ENCODE results near the gene STK24. TPM values are rescaled to one million over a fixed set of nuclear protein-coding genes. Genes with fewer than 3 reads are reported as not detected.

The STK24 gene
- total RNA-seq, 1 experiment from 2014 or later = 51.2 TPM

DNA sequence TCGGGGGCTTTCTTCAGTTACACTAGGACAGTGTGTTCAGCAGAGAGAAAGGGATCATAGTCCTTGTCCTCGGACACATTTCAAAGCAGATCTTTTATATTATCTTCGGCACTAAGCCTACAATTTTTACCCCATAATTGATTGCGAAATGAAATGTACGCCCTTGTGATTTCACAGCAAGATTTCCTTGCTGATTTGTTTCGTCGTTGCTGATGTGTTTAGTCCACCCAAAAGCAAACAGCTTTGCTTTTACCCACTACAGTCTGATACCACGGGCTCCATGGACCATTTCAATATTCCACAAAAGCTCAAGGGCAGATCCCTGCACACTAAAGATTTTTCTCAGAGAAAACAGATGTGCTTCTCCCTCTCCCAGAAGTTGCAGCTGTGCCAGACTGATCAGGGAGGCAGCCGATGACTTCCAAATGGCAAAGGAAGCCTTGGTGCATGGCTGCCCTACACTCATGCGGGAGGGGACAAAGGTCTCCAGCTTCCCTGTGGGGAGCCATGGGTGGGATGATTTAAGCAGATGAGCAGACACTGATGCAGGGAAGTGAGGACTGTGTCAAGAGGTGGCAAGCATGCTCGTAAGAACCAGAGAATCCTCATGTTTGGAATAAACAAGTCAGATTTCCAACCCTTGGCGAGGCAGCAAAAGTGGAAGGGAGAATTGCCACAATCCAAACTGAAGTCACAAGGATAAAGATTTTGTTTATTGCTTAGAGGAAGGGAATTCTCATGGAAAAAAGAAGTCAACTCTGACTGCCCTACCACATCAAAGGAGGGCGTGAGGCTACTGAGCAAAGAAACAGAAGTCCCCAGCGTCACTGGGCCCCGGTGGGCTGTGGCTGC, 81.1 kb downstream of the STK24 start:
- no peaks in the 10 kb centered on the region for H3K36me3 Mint-ChIP-seq (ENCODE audit: insufficient read depth, unreplicated experiment)
- CTCF ChIA-PET = no interaction called here
- intact Hi-C loops (cut with micrococcal nuclease; ENCODE audit: unreplicated experiment) = no loop called here
- no peak overlapping the region for H3K4me3 Mint-ChIP-seq (ENCODE audit: low read depth, unreplicated experiment)
- H3K27ac Mint-ChIP-seq (ENCODE audit: unreplicated experiment) = no peak overlapping the region
- no TSS peak for BruUV-seq (replicated peaks)
- peaks cover 8% of the 10 kb centered on the region for H3K4me1 Mint-ChIP-seq (ENCODE audit: low read depth, unreplicated experiment)
- no peaks in the 10 kb centered on the region for H3K27me3 Mint-ChIP-seq (ENCODE audit: unreplicated experiment)
- no peak for DNase-seq
- TF ChIP-seq, protein P1, sequence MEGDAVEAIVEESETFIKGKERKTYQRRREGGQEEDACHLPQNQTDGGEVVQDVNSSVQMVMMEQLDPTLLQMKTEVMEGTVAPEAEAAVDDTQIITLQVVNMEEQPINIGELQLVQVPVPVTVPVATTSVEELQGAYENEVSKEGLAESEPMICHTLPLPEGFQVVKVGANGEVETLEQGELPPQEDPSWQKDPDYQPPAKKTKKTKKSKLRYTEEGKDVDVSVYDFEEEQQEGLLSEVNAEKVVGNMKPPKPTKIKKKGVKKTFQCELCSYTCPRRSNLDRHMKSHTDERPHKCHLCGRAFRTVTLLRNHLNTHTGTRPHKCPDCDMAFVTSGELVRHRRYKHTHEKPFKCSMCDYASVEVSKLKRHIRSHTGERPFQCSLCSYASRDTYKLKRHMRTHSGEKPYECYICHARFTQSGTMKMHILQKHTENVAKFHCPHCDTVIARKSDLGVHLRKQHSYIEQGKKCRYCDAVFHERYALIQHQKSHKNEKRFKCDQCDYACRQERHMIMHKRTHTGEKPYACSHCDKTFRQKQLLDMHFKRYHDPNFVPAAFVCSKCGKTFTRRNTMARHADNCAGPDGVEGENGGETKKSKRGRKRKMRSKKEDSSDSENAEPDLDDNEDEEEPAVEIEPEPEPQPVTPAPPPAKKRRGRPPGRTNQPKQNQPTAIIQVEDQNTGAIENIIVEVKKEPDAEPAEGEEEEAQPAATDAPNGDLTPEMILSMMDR (IDR thresholded peaks at IDR 0.05; ENCODE audit: unreplicated experiment) = no peak
- H3K9me3 Mint-ChIP-seq (ENCODE audit: low read depth, unreplicated experiment) = no peaks in the 10 kb centered on the region

DNA sequence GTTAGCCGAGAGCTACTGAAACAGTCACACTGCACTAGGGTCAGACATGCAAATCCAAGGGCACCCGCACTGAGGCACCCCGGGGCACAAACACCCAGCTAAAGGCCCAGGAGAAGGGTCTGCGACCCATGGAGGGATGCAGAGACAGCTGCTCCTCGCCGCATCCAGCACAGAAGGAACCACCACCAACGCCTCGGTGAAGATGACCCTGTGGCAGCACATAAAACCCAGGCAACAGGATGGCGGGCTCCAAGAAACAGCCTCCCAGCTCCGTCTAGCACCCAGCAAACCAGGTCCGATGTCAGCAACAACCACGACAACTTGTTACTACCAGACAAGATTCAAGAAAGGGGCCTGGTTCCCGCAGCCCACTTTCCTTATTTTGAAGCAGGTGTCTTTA, 82.1 kb downstream of the STK24 start:
- CTCF ChIA-PET = interaction anchor here (0.6 kb wide), 1 partner anchor 262 kb away, joined by 3 read pairs; no protein-coding TSS in a partner anchor

DNA sequence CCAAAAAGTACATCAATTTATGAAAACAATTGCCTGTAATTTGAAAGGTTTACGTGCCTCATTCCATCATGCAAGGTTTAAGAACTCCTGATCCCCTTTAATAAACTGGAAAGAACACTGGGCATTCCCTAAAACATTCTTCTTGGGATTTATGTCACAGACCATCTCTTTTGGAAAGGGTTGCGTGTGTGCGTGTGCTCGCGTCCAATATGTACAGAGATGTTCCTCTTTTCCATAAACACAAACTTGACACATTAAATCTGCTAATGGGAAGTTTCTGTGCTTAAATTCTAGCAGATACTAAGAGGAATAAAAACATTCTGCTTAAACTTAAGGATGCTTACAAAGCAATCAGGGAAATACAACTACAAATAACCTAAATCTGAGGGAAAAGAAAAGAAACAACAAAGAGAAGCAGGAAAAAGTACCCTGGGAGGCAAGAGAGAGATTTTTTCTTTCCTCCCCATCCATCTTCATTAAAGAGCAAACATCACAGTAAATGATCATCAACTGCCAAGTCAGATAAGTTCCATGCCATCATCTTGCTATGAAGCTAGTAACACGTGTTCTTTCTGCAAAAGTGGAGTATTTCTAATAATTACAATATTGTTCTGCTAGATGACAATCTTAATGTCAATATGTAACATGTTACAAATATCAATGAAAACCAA, 83.7 kb downstream of the STK24 start:
- TF ChIP-seq, protein P1 (IDR thresholded peaks at IDR 0.05; ENCODE audit: unreplicated experiment) = no peak
- Mint-ChIP-seq H3K36me3 (ENCODE audit: insufficient read depth, unreplicated experiment) (no peaks in the 10 kb centered on the region), H3K9me3 (ENCODE audit: low read depth, unreplicated experiment) (no peaks in the 10 kb centered on the region), H3K27me3 (ENCODE audit: unreplicated experiment) (no peaks in the 10 kb centered on the region), H3K27ac (ENCODE audit: unreplicated experiment) (no peak overlapping the region), H3K4me3 (ENCODE audit: low read depth, unreplicated experiment) (no peak overlapping the region), H3K4me1 (ENCODE audit: low read depth, unreplicated experiment) (peaks cover 17% of the 10 kb centered on the region)
- BruUV-seq (replicated peaks) = no TSS peak
- no peak for DNase-seq
- CTCF ChIA-PET = no interaction called here
- intact Hi-C loops (cut with micrococcal nuclease; ENCODE audit: unreplicated experiment) = no loop called here

More for the DNA sequence above, 82.1 kb downstream of the STK24 start:
- no peak for DNase-seq
- Mint-ChIP-seq H3K4me1 (ENCODE audit: low read depth, unreplicated experiment) (peaks cover 12% of the 10 kb centered on the region), H3K27ac (ENCODE audit: unreplicated experiment) (no peak overlapping the region), H3K27me3 (ENCODE audit: unreplicated experiment) (no peaks in the 10 kb centered on the region), H3K36me3 (ENCODE audit: insufficient read depth, unreplicated experiment) (no peaks in the 10 kb centered on the region), H3K4me3 (ENCODE audit: low read depth, unreplicated experiment) (no peak overlapping the region), H3K9me3 (ENCODE audit: low read depth, unreplicated experiment) (no peaks in the 10 kb centered on the region)
- TF ChIP-seq, protein P1 (IDR thresholded peaks at IDR 0.05; ENCODE audit: unreplicated experiment) = no peak
- intact Hi-C loops (cut with micrococcal nuclease; ENCODE audit: unreplicated experiment) = no loop called here
- no TSS peak for BruUV-seq (replicated peaks)

DNA sequence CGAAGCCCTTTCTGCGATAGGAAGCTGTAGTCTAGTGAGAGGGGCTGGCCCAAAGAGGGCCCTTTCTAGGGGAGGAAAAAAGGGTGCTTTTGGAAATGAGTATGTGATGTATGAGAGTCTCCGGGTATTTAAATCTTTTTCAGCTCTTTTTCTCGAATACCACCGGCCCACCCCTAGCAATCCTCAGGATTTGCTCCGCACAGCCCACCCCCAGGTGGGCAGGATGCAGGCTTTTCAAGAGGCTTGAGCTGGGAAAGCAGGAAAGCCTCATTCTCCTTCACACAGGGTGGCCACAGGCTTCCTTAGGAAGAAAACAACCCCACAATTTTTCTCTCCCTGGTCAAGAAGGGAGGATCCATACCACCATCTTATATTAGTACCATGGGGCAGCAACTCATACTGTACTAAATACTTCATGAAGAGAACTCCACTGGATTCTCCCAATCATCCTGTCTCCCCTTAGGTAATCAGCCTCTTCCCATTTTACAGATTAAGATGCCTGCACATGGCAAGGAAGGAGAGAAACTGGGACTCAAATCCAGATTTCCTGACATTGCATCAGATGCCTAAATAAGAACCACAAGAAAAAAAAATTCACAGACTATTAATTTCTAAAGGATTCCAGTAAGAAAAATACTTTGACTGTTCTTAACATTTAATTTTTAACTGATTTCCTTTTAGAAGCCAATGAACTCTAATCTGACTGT, 84.4 kb downstream of the STK24 start:
- Mint-ChIP-seq H3K4me3 (ENCODE audit: low read depth, unreplicated experiment) (no peak overlapping the region), H3K36me3 (ENCODE audit: insufficient read depth, unreplicated experiment) (no peaks in the 10 kb centered on the region), H3K27ac (ENCODE audit: unreplicated experiment) (no peak overlapping the region), H3K4me1 (ENCODE audit: low read depth, unreplicated experiment) (peaks cover 17% of the 10 kb centered on the region), H3K27me3 (ENCODE audit: unreplicated experiment) (no peaks in the 10 kb centered on the region), H3K9me3 (ENCODE audit: low read depth, unreplicated experiment) (no peaks in the 10 kb centered on the region)
- CTCF ChIA-PET = no interaction called here
- no peak for DNase-seq
- TF ChIP-seq, protein P1 (IDR thresholded peaks at IDR 0.05; ENCODE audit: unreplicated experiment) = no peak
- BruUV-seq (replicated peaks) = no TSS peak
- intact Hi-C loops (cut with micrococcal nuclease; ENCODE audit: unreplicated experiment) = no loop called here

Data from Calu3 (cell line).